ENCODE data around the gene SAFB. TPM values are rescaled to one million over a fixed set of nuclear protein-coding genes. Genes with fewer than 3 reads are reported as not detected.

Gene SAFB
- total and polyA plus RNA-seq, 2 of the 13 experiments (the other 11 are each of a cell fraction or from before 2014, with no cell fraction given): 21.0 to 28.4 TPM

GRCh38 chr19:5686647-5687359 is 63.9 kb downstream of the SAFB start (continued):
- peak; percentile 45; the same call in 1 of the 2 replicates for TF ChIP-seq PHF8 (CRISPR knock-in tag; IDR thresholded peaks at IDR 0.05)
- TF ChIP-seq ERF (CRISPR knock-in tag; IDR thresholded peaks at IDR 0.05): no peak
- 0 out of 2 replicates have a peak, but pooled peaks have one; percentile 8 for TF ChIP-seq ZHX1 (CRISPR knock-in tag; IDR thresholded peaks at IDR 0.05; ENCODE audit: low read depth)
- TF ChIP-seq PCBP1 (IDR thresholded peaks at IDR 0.05; ENCODE audit: borderline replicate concordance, low read depth, low read length): 0 out of 2 replicates have a peak, but pooled peaks have one; percentile 43
- no peak for TF ChIP-seq HMG20B (CRISPR knock-in tag; conservative IDR thresholded peaks at IDR 0.05)
- no peak for TF ChIP-seq NBN (conservative IDR thresholded peaks at IDR 0.05)
- no peak for TF ChIP-seq MEF2D (CRISPR knock-in tag; IDR thresholded peaks at IDR 0.05)
- TF ChIP-seq HDAC2 (CRISPR knock-in tag; IDR thresholded peaks at IDR 0.05): no peak
- TF ChIP-seq ZNF468 (CRISPR knock-in tag; IDR thresholded peaks at IDR 0.05): no peak
- TF ChIP-seq ZNF460 (CRISPR knock-in tag; IDR thresholded peaks at IDR 0.05; ENCODE audit: borderline replicate concordance): no peak
- TF ChIP-seq ZNF382 (CRISPR knock-in tag; IDR thresholded peaks at IDR 0.05; ENCODE audit: borderline replicate concordance): no peak
- TF ChIP-seq, protein P1, sequence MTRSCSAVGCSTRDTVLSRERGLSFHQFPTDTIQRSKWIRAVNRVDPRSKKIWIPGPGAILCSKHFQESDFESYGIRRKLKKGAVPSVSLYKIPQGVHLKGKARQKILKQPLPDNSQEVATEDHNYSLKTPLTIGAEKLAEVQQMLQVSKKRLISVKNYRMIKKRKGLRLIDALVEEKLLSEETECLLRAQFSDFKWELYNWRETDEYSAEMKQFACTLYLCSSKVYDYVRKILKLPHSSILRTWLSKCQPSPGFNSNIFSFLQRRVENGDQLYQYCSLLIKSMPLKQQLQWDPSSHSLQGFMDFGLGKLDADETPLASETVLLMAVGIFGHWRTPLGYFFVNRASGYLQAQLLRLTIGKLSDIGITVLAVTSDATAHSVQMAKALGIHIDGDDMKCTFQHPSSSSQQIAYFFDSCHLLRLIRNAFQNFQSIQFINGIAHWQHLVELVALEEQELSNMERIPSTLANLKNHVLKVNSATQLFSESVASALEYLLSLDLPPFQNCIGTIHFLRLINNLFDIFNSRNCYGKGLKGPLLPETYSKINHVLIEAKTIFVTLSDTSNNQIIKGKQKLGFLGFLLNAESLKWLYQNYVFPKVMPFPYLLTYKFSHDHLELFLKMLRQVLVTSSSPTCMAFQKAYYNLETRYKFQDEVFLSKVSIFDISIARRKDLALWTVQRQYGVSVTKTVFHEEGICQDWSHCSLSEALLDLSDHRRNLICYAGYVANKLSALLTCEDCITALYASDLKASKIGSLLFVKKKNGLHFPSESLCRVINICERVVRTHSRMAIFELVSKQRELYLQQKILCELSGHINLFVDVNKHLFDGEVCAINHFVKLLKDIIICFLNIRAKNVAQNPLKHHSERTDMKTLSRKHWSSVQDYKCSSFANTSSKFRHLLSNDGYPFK (CRISPR knock-in tag; IDR thresholded peaks at IDR 0.05; ENCODE audit: borderline replicate concordance): peak; percentile 61
- TF ChIP-seq SNAI1 (CRISPR knock-in tag; IDR thresholded peaks at IDR 0.05; ENCODE audit: borderline replicate concordance): peak; percentile 86; the same call in 1 of the 2 replicates
- no peak for TF ChIP-seq ZNF629 (CRISPR knock-in tag; conservative IDR thresholded peaks at IDR 0.05)
- no peak for TF ChIP-seq ZBTB46 (CRISPR knock-in tag; IDR thresholded peaks at IDR 0.05; ENCODE audit: borderline replicate concordance)
- TF ChIP-seq ZNF766 (CRISPR knock-in tag; IDR thresholded peaks at IDR 0.05; ENCODE audit: borderline replicate concordance): no peak
- no peak for TF ChIP-seq ZSCAN22 (CRISPR knock-in tag; IDR thresholded peaks at IDR 0.05)
- no peak for TF ChIP-seq IRX3 (CRISPR knock-in tag; IDR thresholded peaks at IDR 0.05; ENCODE audit: borderline replicate concordance, low read depth)
- TF ChIP-seq ZMAT3 (CRISPR knock-in tag; conservative IDR thresholded peaks at IDR 0.05): no peak; the same call in 1 of the 2 replicates
- TF ChIP-seq ZNF768 (CRISPR knock-in tag; IDR thresholded peaks at IDR 0.05): no peak
- TF ChIP-seq, protein P2, sequence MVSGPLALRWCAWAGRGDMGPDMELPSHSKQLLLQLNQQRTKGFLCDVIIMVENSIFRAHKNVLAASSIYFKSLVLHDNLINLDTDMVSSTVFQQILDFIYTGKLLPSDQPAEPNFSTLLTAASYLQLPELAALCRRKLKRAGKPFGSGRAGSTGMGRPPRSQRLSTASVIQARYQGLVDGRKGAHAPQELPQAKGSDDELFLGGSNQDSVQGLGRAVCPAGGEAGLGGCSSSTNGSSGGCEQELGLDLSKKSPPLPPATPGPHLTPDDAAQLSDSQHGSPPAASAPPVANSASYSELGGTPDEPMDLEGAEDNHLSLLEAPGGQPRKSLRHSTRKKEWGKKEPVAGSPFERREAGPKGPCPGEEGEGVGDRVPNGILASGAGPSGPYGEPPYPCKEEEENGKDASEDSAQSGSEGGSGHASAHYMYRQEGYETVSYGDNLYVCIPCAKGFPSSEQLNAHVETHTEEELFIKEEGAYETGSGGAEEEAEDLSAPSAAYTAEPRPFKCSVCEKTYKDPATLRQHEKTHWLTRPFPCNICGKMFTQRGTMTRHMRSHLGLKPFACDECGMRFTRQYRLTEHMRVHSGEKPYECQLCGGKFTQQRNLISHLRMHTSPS (CRISPR knock-in tag; IDR thresholded peaks at IDR 0.05; ENCODE audit: low read depth): no peak
